Measurements from ENCODE around the gene CYLD. TPM values are rescaled to one million over a fixed set of nuclear protein-coding genes. Genes with fewer than 3 reads are reported as not detected.

CYLD gene
- total RNA-seq, 2 donors from 2014 or later, result 16.5 to 27.5 TPM

DNA sequence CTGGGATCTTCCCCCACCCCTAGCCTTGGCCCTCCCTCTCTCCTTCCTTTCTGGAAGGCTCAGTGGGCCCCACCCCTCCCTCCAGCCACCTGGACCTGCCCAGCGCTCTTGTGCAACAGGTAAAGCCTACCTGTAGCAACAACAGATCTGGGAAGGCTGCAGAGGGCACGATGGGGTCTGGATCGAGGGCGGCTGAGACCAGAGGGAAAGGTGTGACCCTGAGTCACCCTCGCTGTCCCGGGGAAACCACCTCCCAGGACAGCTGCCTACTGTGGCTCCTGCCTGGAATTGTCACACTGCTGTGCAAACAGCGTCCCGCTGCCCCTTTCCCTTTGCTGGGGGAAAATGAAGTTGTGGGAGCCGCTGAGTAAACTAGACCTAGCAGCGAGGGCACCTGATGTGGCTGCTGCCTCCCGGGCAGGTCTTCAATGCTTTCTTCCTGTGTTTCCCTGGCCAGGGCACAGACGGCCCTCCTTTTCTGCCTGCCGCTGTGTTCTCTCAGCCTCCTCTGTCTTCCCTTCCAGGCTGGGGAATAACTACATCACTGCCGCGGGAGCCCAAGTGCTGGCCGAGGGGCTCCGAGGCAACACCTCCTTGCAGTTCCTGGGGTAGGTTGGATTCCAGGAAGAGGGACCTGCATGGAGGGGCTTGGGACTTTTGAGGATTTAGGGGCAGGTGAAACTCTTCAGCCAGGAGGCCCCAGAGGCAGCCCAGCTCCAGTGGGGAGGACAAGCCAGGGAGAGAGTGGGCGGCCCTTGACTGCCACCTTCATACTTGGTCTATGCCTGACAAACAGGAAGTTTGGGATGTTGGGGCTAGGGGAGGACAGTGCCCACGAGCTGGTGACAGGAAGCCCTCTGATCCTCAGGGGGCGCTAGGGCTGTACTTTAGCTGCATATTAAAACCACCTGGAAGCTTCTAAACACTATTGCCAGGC lies 22.2 kb upstream of the CYLD start:
- intact Hi-C loops (cut with DNase I), result no loop called here
- no peak overlapping the region for H3K4me3 ChIP-seq
- no peak overlapping the region for H3K27ac ChIP-seq

GRCh38 chr16:50721549-50722404 lies 20.1 kb upstream of the CYLD start:
- peak; percentile 43 to 56 (median 48) for DNase-seq
- intact Hi-C loops (cut with DNase I), result no loop called here

More for the DNA sequence above, 22.2 kb upstream of the CYLD start:
- DNase-seq (peak in 3 of 4 donors; percentile 38 to 67 (median 60)), ATAC-seq (peak; percentile 49)
- TF ChIP-seq POLR2A (IDR thresholded peaks at IDR 0.05) (no peak), CTCF (IDR thresholded peaks at IDR 0.05) (no peak)
- H3K4me1 ChIP-seq, result peaks cover 5% of the 10 kb centered on the region
- WGBS, 2 donors, result 47 to 73% methylated on average over 11 to 20 of the region's 20 CpGs
- H3K9me3 ChIP-seq, result no peaks in the 10 kb centered on the region
- H3K27me3 ChIP-seq, result no peaks in the 10 kb centered on the region
- no peaks in the 10 kb centered on the region for H3K36me3 ChIP-seq (replicated peaks in 1 of 2; ENCODE audit: insufficient read depth in 1 of 2, low read depth in 2 of 2)

GRCh38 chr16:50722405-50722737 lies 19.5 kb upstream of the CYLD start:
- H3K9me3 ChIP-seq, result no peaks in the 10 kb centered on the region
- intact Hi-C loops (cut with DNase I), result no loop called here
- no peak overlapping the region for H3K4me3 ChIP-seq
- TF ChIP-seq POLR2A (IDR thresholded peaks at IDR 0.05) (no peak), CTCF (IDR thresholded peaks at IDR 0.05) (no peak)
- peaks cover 5% of the 10 kb centered on the region for H3K4me1 ChIP-seq
- H3K27me3 ChIP-seq, result no peaks in the 10 kb centered on the region
- no peaks in the 10 kb centered on the region for H3K36me3 ChIP-seq (replicated peaks in 1 of 2; ENCODE audit: insufficient read depth in 1 of 2, low read depth in 2 of 2)
- H3K27ac ChIP-seq, result peak overlapping the region in 1 of 4 donors; percentile 25
- 100% methylated on average over 1 of the region's 1 CpG for WGBS, 2 donors
- ATAC-seq (no peak), DNase-seq (no peak)

More at GRCh38 chr16:50721549-50722404, 20.1 kb upstream of the CYLD start:
- Histone ChIP-seq H3K4me1 (peaks cover 5% of the 10 kb centered on the region), H3K27me3 (no peaks in the 10 kb centered on the region), H3K4me3 (no peak overlapping the region), H3K9me3 (no peaks in the 10 kb centered on the region), H3K36me3 (replicated peaks in 1 of 2; ENCODE audit: insufficient read depth in 1 of 2, low read depth in 2 of 2) (no peaks in the 10 kb centered on the region), H3K27ac (peak overlapping the region in 1 of 4 donors; percentile 25)
- TF ChIP-seq POLR2A (IDR thresholded peaks at IDR 0.05), result no peak
- no peak for TF ChIP-seq CTCF (IDR thresholded peaks at IDR 0.05)
- 68 to 69% methylated on average over 6 of the region's 6 CpGs for WGBS, 2 donors
- ATAC-seq, result peak; percentile 64

GRCh38 chr16:50722960-50723359 lies 18.9 kb upstream of the CYLD start:
- no peaks in the 10 kb centered on the region for H3K27me3 ChIP-seq
- H3K4me3 ChIP-seq, result no peak overlapping the region
- intact Hi-C loops (cut with DNase I), result no loop called here
- peaks cover 5% of the 10 kb centered on the region for H3K4me1 ChIP-seq
- no peaks in the 10 kb centered on the region for H3K36me3 ChIP-seq (replicated peaks in 1 of 2; ENCODE audit: insufficient read depth in 1 of 2, low read depth in 2 of 2)
- no peaks in the 10 kb centered on the region for H3K9me3 ChIP-seq
- no peak for DNase-seq
- WGBS, 2 donors, result 83 to 84% methylated on average over 2 of the region's 2 CpGs
- H3K27ac ChIP-seq, result no peak overlapping the region
- no peak for TF ChIP-seq POLR2A (IDR thresholded peaks at IDR 0.05)
- no peak for ATAC-seq

- no peak overlapping the region for H3K4me3 ChIP-seq
- H3K4me1 ChIP-seq, result peaks cover 5% of the 10 kb centered on the region
- intact Hi-C loops (cut with DNase I), result no loop called here
- no peaks in the 10 kb centered on the region for H3K36me3 ChIP-seq (replicated peaks in 1 of 2; ENCODE audit: insufficient read depth in 1 of 2, low read depth in 2 of 2)
- no peak for TF ChIP-seq POLR2A (IDR thresholded peaks at IDR 0.05)
- TF ChIP-seq CTCF (IDR thresholded peaks at IDR 0.05), result no peak
- DNase-seq (no peak), ATAC-seq (no peak)
- no peaks in the 10 kb centered on the region for H3K9me3 ChIP-seq
- no peaks in the 10 kb centered on the region for H3K27me3 ChIP-seq
- no peak overlapping the region for H3K27ac ChIP-seq
Observed at GRCh38 chr16:50724306-50724705, 17.6 kb upstream of the CYLD start.
